ENCODE data around the gene DDX55. TPM values are rescaled to one million over a fixed set of nuclear protein-coding genes. Genes with fewer than 3 reads are reported as not detected.
A peak's percentile ranks its signal among the peaks of the same experiment; 100 is the strongest.
"Not testable (repeated sequence)": the region's sequence is repeated elsewhere in the genome, so short reads cannot be mapped to it uniquely, and the experiment has no call there.

Gene DDX55
- total and polyA plus RNA-seq, 2 experiments from 2014 or later, result 21.7 to 23.0 TPM

GRCh38 chr12:123602651-123603195, 824 bp downstream of the DDX55 start:
- DNase-seq (ENCODE audit: low spot score), result peak; percentile 20
- H4K20me1 ChIP-seq (ENCODE audit: insufficient read depth, poor library complexity, severe bottlenecking), result no peaks in the 10 kb centered on the region
- H3K4me2 ChIP-seq, result peak overlapping the region; percentile 96
- H3K4me3 ChIP-seq, result peak overlapping the region; percentile 99
- no peaks in the 10 kb centered on the region for H3K9me3 ChIP-seq (ENCODE audit: low read depth)
- no peaks in the 10 kb centered on the region for H3K27me3 ChIP-seq
- TF ChIP-seq CTCF (IDR thresholded peaks at IDR 0.05; ENCODE audit: poor library complexity), result no peak
- TF ChIP-seq EZH2 (IDR thresholded peaks at IDR 0.05; ENCODE audit: borderline replicate concordance), result no peak
- no peak for TF ChIP-seq EZH2phosphoT487 (IDR thresholded peaks at IDR 0.05; ENCODE audit: low read depth, severe bottlenecking, unreplicated experiment)
- peaks cover 6% of the 10 kb centered on the region for H3K4me1 ChIP-seq (ENCODE audit: insufficient read depth)
- peaks cover 60% of the 10 kb centered on the region for H3K79me2 ChIP-seq
- H3K9me2 ChIP-seq (replicated peaks; ENCODE audit: insufficient read depth), result no peaks in the 10 kb centered on the region
- no peaks in the 10 kb centered on the region for H3K36me3 ChIP-seq (replicated peaks; ENCODE audit: insufficient read depth, low read depth)
- peak overlapping the region; percentile 96 for H2AFZ ChIP-seq
- H3K27ac ChIP-seq, result peak overlapping the region; percentile 94
- 20% methylated on average over 7 of the region's 7 CpGs for WGBS (ENCODE audit: low lambda C conversion rate, missing lambda C conversion rate)

GRCh38 chr12:123603495-123603894, 1.6 kb downstream of the DDX55 start:
- H3K27me3 ChIP-seq; DNase-seq (ENCODE audit: low spot score); H3K9me3 ChIP-seq (ENCODE audit: low read depth); H3K36me3 ChIP-seq (replicated peaks; ENCODE audit: insufficient read depth, low read depth); H2AFZ ChIP-seq; H3K27ac ChIP-seq; H4K20me1 ChIP-seq (ENCODE audit: insufficient read depth, poor library complexity, severe bottlenecking); H3K9me2 ChIP-seq (replicated peaks; ENCODE audit: insufficient read depth); H3K4me3 ChIP-seq; H3K4me1 ChIP-seq (ENCODE audit: insufficient read depth): not testable (repeated sequence)
- WGBS (ENCODE audit: low lambda C conversion rate, missing lambda C conversion rate), result 88% methylated on average over 11 of the region's 11 CpGs
- peak overlapping the region; percentile 96 for H3K4me2 ChIP-seq
- peaks cover 60% of the 10 kb centered on the region for H3K79me2 ChIP-seq

- no peaks in the 10 kb centered on the region for H3K9me2 ChIP-seq (replicated peaks; ENCODE audit: insufficient read depth)
- DNase-seq (ENCODE audit: low spot score), result no peak
- H3K4me2 ChIP-seq, result no peak overlapping the region
- no peak overlapping the region for H2AFZ ChIP-seq
- peaks cover 6% of the 10 kb centered on the region for H3K4me1 ChIP-seq (ENCODE audit: insufficient read depth)
- no peaks in the 10 kb centered on the region for H3K9me3 ChIP-seq (ENCODE audit: low read depth)
- TF ChIP-seq EZH2phosphoT487 (IDR thresholded peaks at IDR 0.05; ENCODE audit: low read depth, severe bottlenecking, unreplicated experiment) (no peak), EZH2 (IDR thresholded peaks at IDR 0.05; ENCODE audit: borderline replicate concordance) (no peak), CTCF (IDR thresholded peaks at IDR 0.05; ENCODE audit: poor library complexity) (no peak)
- H4K20me1 ChIP-seq (ENCODE audit: insufficient read depth, poor library complexity, severe bottlenecking), result no peaks in the 10 kb centered on the region
- no peaks in the 10 kb centered on the region for H3K36me3 ChIP-seq (replicated peaks; ENCODE audit: insufficient read depth, low read depth)
- H3K4me3 ChIP-seq, result no peak overlapping the region
- H3K27me3 ChIP-seq, result no peaks in the 10 kb centered on the region
- WGBS (ENCODE audit: low lambda C conversion rate, missing lambda C conversion rate), result 86% methylated on average over 4 of the region's 4 CpGs
- no peak overlapping the region for H3K27ac ChIP-seq
- H3K79me2 ChIP-seq, result peaks cover 44% of the 10 kb centered on the region
Observed at GRCh38 chr12:123607756-123608155, 5.9 kb downstream of the DDX55 start.

- no peaks in the 10 kb centered on the region for H3K36me3 ChIP-seq (replicated peaks; ENCODE audit: insufficient read depth, low read depth)
Observed at GRCh38 chr12:123608182-123608581, 6.3 kb downstream of the DDX55 start.

More at GRCh38 chr12:123608182-123608581, 6.3 kb downstream of the DDX55 start:
- peaks cover 2% of the 10 kb centered on the region for H3K4me1 ChIP-seq (ENCODE audit: insufficient read depth)
- TF ChIP-seq CTCF (IDR thresholded peaks at IDR 0.05; ENCODE audit: poor library complexity) (no peak), EZH2 (IDR thresholded peaks at IDR 0.05; ENCODE audit: borderline replicate concordance) (no peak), EZH2phosphoT487 (IDR thresholded peaks at IDR 0.05; ENCODE audit: low read depth, severe bottlenecking, unreplicated experiment) (no peak)
- no peak overlapping the region for H3K27ac ChIP-seq
- H3K4me2 ChIP-seq, result no peak overlapping the region
- no peak overlapping the region for H3K4me3 ChIP-seq
- H3K9me3 ChIP-seq (ENCODE audit: low read depth), result no peaks in the 10 kb centered on the region
- no peak for DNase-seq (ENCODE audit: low spot score)
- no peak overlapping the region for H2AFZ ChIP-seq
- no peaks in the 10 kb centered on the region for H4K20me1 ChIP-seq (ENCODE audit: insufficient read depth, poor library complexity, severe bottlenecking)
- peaks cover 39% of the 10 kb centered on the region for H3K79me2 ChIP-seq
- H3K9me2 ChIP-seq (replicated peaks; ENCODE audit: insufficient read depth), result no peaks in the 10 kb centered on the region
- WGBS (ENCODE audit: low lambda C conversion rate, missing lambda C conversion rate), result 96% methylated on average over 8 of the region's 8 CpGs
- H3K27me3 ChIP-seq, result no peaks in the 10 kb centered on the region
